ENCODE data around the gene LACTB.
"Not testable (repeated sequence)": the region's sequence is repeated elsewhere in the genome, so short reads cannot be mapped to it uniquely, and the experiment has no call there.

Gene LACTB

DNA sequence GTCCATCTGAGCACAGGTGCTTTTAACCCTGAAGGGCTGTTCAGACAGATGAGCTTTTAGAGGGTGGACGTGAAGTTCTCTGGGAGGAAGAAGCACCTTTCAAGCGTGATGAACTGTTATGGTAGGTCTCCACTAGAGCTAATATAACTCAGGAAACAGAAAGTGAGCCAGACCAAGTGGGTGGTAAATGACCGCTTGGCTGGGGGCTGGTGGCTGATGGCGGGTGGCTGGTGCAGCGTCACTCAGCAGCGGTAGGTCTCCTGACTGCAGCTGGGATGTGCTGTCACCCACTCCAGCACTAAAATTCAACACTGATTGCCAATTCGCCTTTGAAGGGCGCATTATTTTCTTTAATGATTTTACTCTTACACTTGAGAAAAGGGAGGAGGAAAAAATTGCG, 31.2 kb upstream of the LACTB start:
- no peak for DNase-seq (ENCODE audit: low read depth in 2 of 2)

DNA sequence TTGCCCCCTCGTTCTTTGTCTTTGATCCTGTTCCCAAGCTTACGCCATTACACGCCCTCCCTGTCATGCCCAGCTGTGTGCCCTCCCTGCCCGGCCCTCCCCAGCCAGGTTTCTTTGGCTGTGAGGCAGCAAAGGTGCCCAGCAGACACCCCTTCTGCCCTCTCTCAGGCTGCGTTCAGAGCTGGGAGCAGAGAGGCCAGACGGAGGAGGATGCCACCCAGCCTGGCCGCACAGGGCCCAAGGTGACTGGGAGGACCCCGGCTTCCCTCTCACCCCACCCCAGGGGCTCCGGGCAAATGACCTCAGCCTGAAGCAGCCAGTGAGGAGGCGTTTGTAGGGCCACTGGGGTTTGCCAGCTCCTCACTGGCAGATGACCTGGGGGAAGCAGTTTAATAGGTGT, 30.8 kb upstream of the LACTB start:
- DNase-seq (ENCODE audit: low read depth in 2 of 2) = no peak

DNA sequence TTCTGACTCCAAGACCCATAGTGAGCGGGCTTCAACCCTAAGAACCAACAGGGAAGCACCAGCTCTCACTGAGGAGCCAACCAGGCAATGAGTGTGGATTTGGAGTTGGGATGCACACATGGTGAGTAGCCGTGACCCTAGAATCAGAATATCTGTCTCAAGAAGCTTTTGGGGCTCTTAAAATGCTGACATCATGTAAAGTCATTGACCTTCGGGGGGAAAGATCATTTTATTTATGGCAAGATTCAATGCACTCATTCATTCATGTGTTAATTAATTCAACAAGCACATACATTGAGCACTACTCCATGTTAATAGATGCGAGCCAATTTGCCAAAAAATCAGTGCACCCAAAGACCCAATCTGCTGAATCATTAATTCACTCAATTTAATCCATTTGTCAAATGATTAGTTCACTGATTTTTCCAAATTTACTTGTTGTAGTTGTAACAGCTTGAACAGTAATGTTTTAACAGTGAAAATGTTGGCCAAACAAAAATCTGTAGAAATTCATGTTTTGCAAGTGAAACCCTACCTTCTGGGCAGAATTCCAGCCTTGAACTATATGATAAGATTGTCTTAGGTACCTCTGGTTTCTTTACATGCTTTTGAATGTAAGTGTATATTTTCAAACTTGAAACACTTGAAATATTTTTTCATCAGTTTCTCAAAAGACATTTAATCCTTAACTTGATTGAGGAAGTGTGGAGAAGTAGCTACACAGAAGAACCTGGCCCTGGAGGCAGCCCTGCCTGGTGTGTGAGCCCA, 29.8 kb upstream of the LACTB start:
- no peak for DNase-seq (ENCODE audit: low read depth in 2 of 2)

DNA sequence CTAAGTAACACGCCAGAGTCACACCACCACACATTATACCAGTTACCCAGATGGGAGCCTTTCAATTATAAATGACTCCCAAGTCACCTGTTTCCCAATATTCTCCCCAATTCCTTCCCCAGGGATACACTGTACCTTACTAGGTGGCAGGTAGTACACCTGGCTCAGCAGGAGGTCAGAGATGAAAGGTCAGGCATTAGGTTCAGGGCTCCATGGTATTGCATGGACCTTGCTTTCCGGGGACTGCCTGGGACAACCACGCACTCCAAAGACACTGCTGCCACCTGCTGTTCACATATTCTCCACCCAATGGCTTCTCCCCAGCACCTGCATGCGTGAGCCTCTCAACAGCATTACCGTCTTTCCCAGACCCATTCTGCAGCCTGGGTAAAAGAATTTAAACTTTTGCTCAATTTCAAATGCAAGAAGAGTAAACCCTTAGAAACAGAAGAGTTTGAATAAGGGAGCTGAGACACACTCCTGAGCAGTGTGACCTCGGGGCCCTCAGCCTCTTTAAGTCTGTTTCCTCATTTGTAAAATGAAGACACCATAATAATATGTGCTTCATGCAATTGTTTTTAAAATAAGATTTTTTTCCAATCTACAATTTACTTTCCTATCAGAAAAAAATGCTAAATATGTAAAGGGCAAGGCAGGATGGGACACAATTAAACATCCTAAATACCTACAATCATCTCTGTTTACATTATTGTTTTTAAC, 28.0 kb upstream of the LACTB start:
- peak; percentile 59 to 62 for DNase-seq (ENCODE audit: low read depth in 2 of 2)

DNA sequence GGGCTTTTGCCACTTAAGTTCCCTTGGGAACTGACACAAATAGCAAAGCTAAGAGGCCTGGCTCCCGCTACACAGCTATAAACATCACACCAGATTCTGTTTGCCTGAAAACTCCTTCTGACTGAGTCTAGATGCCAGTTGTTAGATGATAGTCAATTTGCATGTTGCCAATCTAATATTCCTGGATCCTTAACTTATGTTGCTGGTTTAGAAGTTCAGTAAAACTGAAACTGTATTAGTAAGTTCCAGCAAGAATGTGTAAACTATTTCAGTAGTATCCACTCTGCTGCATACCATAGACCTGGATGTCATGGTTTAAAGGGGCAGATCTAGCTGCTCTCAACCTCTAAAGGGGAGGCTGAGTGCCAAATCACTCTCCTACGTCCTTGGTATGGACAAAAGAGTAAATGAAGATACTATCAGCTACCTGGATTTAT, 27.1 kb upstream of the LACTB start:
- DNase-seq (ENCODE audit: low read depth in 2 of 2) = no peak

DNA sequence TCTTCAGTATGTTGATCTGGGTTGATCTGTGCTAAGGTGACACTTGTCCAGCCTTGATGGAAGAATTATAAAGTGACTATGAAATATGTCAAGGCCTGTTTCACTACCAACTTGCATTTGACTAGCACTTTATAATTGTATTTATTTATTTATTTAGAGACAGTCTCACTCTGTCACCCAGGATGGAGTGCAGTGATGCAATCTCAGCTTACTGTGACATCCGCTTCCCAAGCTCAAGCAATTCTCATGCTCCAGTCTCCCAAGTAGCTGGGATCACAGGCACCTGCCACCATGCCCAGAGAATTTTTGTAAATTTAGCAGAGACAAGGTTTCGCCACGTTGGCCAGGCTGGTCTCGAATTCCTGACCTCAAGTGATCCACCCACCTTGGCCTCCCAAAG, 25.5 kb upstream of the LACTB start:
- no peak for DNase-seq (ENCODE audit: low read depth in 2 of 2)

DNA sequence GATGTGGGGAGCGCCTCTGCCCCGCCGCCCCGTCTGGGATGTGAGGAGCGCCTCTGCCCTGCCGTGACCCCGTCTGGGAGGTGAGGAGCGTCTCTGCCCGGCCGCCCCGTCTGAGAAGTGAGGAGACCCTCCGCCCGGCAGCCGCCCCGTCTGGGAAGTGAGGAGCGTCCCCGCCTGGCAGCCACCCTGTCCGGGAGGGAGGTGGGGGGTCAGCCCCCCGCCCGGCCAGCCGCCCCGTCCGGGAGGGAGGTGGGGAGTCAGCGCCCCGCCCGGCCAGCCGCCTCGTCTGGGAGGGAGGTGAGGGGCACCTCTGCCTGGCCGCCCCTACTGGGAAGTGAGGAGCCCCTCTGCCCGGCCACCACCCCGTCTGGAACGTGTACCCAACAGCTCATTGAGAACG, 22.8 kb upstream of the LACTB start:
- not testable (repeated sequence) for DNase-seq (ENCODE audit: low read depth in 2 of 2)

DNA sequence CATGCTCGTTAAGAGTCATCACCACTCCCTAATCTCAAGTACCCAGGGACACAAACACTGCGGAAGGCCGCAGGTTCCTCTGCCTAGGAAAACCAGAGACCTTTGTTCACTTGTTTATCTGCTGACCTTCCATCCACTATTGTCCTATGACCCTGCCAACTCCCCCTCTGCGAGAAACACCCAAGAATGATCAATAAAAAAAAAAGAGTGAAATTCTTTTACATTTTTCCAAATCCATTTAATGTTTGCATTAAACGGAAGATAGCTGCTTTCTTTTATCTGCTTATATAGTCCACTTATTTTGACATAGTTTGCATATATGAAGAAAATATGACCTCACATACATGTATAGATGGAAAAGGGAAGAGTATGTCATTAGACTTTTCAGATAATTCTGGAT, 22.1 kb upstream of the LACTB start:
- not testable (repeated sequence) for DNase-seq (ENCODE audit: low read depth in 2 of 2)

DNA sequence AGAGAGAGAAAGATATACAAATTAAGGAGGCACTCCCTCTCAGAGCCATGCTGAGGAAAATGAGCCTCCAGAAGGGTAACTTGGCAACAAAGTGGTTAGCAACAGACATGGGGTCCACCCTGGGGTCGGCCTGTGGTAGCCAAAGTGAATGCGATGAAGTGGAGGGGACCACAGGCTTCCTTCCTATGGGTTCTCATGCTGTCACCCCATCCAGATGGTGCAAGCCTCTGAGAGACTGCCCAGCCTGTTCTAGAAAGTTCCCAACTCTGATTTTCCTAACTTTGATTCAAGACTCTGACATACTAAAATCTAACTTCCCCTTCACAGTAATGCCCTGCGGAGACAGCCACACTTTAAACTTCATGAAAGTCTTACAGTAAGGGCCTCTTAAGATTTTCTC, 18.2 kb upstream of the LACTB start:
- no peak for DNase-seq (ENCODE audit: low read depth in 2 of 2)

DNA sequence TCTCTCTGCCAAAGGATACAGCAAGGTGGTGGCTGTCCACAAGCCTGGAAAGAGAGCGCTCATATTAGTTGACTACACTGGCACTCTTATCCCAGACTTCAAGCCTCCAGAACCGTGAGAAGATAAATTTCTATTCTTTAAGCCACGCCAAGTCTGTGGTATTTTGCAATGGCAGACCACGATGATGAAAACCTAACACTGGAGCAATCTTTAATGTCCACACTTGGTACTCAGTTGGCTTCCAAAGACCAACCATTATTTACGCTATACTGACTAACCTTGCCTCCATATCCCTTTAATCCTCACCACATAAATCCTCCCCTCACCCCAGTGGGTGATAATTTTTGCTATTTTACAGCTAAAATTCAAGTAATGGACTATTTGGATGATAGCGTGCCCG, 16.9 kb upstream of the LACTB start:
- DNase-seq (ENCODE audit: low read depth in 2 of 2) = no peak

DNA sequence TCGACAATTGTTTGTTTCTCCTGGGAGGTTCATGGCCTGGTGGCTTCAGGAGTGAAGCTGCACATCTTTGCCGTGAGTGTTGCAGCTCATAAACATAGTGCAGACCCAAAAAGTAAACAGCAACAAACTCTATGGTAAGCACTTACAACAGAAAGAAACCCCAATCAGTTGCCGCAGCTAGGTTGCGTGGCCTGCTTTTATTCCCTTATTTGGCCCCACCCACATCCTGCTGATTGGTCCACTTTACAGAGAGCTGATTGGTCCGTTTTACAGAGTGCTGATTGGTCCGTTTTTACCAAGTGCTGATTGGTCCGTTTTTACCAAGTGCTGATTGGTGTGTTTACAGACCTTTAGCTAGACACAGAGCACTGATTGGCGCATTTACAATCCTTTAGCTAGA, 16.3 kb upstream of the LACTB start:
- not testable (repeated sequence) for DNase-seq (ENCODE audit: low read depth in 2 of 2)

DNA sequence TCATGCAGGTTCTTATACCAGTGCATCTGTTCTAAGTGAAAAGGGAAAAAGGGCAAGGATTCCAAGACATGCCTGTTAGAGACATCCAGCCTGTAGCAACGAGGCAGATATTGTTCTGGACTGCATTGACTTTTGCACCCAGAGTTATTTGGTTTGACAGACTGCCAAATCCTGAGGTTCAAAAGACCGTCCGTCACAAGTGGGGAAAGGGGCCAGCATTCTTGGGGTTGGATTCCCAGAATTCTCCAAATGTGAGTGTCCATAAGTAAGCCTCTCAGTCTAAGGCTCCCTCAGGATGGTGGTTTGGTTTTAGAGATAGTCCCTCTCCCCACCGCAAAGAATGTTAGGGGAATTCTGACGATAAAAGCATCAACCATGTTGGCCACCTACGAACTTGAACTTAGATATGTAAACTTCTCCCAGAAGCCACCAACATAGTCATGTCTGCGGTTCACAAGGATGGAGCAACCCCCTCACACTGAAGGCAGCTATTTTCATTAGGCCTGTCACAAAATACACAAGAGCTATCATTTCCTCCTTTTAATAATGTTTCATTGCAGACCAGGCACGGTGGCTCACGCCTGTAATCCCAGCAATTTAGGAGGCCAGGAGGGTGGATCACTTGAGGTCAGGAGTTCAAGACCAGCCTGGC, 13.6 kb upstream of the LACTB start:
- DNase-seq (ENCODE audit: low read depth in 2 of 2) = no peak

DNA sequence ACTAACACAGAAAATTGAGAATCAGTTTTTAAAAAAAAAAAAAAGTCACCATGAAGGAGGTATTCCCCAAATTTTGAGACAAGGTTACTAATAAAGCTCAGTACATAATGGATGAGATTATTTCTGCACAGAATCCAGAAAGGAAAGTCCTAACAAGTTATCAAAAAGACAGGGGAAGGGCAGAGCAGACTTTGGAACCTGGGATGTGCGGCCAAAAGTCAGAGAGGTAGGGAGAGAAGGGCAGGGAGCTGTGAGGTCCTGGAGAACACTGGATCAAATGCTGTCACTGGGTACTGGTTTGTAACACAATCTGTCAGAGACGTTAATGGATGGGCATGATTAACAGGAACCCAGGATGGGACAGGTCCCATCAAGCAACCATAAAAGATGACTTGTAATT, 12.2 kb upstream of the LACTB start:
- DNase-seq (ENCODE audit: low read depth in 2 of 2) = no peak

DNA sequence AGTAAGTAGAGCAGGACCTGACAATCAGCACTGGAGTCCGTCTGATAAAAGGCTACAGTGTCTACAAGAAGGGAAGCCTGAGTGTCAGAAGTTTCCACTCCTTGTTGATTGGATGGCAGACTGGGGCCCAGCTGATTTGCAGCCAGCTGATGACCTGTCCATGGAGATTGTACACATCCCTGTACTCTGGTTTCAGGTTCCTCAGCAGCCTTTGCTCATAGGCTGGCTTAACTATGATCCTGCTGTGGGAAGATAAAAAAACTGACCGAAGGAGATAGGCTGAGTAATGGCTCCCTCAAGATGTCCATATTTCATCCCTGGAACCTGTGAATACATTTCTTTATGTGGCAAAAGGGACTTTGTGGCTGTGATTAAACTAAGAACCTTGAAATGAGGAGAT, 11.7 kb upstream of the LACTB start:
- DNase-seq (ENCODE audit: low read depth in 2 of 2) = no peak

DNA sequence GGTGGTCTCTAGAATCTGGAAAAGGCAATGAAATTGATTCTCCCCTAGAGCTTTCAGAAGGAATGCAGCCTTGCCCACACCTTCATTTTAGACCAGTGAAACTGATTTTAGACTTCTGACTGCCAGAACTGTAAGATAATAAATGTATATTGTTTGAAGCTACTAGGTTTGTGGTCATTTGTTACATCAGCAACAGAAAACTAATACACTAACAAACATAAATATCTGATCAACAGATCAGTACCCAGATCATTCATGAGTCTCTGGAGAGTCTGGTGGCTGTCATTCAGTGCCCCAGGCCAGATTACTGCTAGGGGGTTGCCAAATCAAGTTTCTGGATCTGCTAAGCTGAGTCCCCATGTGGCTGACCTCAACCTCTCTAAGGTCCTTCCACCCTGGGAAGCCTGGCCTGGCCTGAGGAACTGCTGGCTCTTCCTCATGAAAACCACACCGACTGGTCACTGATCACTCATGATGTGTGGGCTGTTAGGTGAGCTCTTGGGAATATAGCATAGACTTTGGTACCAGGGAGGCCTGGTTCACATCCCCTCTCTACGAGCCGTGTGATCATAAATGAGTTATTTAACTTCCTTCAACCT, 11.1 kb upstream of the LACTB start:
- no peak for DNase-seq (ENCODE audit: low read depth in 2 of 2)

DNA sequence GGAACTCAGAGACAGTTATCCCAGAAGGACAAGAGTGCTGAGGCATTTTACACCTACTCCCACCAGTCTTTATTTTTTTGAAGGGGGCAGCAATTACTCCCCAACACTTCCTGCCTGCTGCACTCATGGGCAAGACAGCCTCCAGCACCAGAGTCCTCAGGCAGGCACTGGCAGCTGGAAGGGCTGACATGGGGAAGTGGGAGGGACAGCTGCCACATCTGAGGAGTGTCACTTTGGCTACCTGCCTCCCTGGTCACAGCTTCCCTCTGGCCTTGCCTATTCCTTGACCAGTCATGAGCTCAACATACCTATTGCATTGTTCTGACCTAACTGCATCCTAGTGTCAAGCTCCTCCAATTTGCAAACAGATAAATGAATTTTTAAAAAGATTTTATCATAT, 10.2 kb upstream of the LACTB start:
- no peak for DNase-seq (ENCODE audit: low read depth in 2 of 2)

DNA sequence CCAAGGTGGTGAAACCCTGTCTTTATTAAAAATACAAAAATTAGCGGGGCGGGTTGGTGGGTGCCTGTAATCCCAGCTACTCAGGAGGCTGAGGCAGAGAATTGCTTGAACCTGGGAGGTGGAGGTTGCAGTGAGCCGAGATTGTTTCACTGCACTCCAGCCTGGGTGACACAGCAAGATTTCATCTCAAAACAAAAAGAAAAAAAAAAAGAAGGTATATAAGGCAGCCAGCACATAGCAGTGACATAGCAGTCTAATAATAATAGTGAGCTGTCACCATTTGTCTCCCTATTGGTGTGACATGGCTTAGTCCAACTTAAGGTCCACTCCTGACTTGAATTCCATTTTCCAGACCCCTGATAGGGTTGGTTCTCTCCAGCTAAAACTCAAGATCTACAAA, 8.8 kb upstream of the LACTB start:
- no peak for DNase-seq (ENCODE audit: low read depth in 2 of 2)

DNA sequence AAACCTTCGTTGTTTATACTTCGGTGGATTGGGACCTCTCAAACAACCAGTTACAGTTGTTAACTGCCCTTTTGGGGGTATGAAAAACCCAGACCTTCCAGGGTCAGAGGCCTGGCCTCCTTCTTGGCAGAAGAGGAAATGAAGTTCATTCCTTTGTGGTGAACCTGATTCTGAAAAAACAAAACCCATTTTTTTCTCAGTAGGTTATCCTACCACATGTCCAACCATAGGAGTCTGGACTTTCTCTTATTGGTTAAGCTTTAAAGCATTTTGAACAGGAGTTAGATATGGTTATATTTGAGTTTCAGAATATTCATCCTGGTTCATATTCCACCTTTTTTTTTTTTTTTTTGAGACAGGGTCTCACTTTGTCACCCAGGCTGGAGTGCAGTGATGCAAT, 7.2 kb upstream of the LACTB start:
- DNase-seq (ENCODE audit: low read depth in 2 of 2) = no peak

DNA sequence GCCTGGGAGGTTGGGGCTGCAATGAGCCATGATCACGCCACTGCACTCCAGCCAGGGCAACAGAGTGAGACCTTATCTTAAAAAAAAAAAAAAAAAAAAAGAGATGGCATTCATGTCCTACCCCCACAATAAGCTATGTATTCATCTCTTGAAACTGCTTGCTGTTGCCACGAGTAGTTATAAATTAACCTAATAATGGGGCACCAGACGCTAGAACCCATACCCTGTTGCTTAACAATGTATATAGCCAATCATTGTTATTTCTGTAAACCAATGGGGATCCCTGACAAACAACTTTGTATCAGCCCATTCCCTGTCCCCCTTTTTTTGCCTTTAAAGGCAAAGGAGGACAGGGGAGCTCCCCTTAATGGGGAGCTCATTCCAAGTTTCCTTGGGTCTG, 2.8 kb upstream of the LACTB start:
- DNase-seq (ENCODE audit: low read depth in 2 of 2) = no peak

DNA sequence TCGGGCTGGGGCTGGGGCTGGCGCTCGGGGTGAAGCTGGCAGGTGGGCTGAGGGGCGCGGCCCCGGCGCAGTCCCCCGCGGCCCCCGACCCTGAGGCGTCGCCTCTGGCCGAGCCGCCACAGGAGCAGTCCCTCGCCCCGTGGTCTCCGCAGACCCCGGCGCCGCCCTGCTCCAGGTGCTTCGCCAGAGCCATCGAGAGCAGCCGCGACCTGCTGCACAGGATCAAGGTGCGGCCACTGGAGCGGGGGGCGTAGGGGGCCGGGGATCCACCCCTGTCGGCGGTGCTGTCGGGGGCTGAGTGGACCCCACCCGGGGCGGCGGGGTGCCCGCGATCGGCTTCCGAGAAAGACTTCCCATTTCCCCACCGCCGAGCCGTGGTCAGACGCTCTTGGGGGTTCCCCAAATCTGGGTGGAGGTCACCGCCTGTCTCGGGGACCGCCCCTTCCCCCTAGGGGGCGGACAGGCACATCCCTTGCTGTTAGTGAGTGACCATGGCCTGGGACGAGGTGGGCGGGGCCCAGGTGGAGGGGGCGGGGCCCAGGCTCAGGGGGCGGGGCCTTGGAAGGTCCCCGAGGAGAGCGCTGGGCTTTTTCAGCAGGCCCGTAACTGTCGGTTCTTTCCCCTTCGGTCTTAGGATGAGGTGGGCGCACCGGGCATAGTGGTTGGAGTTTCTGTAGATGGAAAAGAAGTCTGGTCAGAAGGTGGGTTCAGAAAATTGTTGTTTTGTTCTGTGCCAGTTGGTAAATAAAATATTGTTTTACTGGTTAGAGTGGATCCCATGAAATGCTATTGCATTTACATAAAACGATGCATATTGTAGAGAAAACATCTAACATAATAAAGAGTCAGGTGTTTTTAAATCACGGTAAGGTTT, 578 bp downstream of the LACTB start:
- DNase-seq (ENCODE audit: low read depth in 2 of 2) = peak; percentile 37 to 74

DNA sequence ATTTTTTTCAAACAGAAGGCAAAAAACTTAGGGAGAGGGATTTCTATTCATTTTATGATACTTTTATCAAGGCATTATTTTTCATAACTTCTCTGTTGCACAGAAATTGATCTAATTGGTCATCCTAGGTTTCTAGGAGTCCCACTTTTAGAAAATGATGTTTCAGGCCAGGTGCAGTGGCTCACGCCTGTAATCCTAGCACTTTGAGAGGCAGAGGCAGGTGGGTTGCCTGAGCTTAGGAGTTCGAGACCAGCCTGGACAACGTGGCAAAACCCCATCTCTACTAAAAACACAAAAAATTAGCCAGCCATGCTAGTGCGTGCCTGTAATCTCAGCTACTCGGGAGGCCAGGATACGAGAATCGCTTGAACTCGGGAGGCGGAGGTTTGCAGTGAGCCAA, 2.8 kb downstream of the LACTB start:
- DNase-seq (ENCODE audit: low read depth in 2 of 2) = no peak

DNA sequence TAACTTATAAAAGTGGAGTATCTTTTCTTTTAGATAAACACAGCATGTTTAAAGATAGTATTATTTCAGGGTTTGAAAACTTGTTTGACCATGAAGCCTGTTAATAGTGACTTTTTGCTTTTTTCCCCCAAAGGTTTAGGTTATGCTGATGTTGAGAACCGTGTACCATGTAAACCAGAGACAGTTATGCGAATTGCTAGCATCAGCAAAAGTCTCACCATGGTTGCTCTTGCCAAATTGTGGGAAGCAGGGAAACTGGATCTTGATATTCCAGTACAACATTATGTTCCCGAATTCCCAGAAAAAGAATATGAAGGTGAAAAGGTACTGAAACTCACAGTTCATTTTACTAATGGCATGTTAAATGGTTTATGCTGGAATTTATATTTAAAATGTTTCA, 5.1 kb downstream of the LACTB start:
- no peak for DNase-seq (ENCODE audit: low read depth in 2 of 2)

All from activated CD4-positive, alpha-beta T cell treated with anti-CD3 and anti-CD28 coated beads for 24 hours (primary cell).